Rectal smooth muscle tissue (tissue), 1 donor: Measurements from ENCODE around the gene CHCHD10.

ENCODE experiments used
- H3K27ac ChIP-seq: one replicate; pipeline ENCODE4 v1.7.0; 2013; ENCODE audit warnings: low read depth, low read length, inconsistent platforms
- H3K27me3 ChIP-seq: one replicate; pipeline ENCODE4 v1.7.0; 2013; ENCODE audit warnings: low read length; ENCODE audit not compliant: control insufficient read depth, insufficient read depth
- H3K36me3 ChIP-seq: one replicate; pipeline ENCODE4 v1.7.0; 2013; ENCODE audit warnings: low read length; ENCODE audit not compliant: control insufficient read depth, insufficient read depth
- H3K4me1 ChIP-seq: one replicate; pipeline ENCODE4 v1.7.0; 2013; ENCODE audit warnings: low read length; ENCODE audit not compliant: control insufficient read depth, insufficient read depth
- H3K4me3 ChIP-seq: one replicate; pipeline ENCODE4 v1.7.0; 2013; ENCODE audit warnings: low read length
- H3K9ac ChIP-seq: one replicate; pipeline ENCODE4 v1.7.0; 2013; ENCODE audit warnings: low read length

The CHCHD10 gene

DNA sequence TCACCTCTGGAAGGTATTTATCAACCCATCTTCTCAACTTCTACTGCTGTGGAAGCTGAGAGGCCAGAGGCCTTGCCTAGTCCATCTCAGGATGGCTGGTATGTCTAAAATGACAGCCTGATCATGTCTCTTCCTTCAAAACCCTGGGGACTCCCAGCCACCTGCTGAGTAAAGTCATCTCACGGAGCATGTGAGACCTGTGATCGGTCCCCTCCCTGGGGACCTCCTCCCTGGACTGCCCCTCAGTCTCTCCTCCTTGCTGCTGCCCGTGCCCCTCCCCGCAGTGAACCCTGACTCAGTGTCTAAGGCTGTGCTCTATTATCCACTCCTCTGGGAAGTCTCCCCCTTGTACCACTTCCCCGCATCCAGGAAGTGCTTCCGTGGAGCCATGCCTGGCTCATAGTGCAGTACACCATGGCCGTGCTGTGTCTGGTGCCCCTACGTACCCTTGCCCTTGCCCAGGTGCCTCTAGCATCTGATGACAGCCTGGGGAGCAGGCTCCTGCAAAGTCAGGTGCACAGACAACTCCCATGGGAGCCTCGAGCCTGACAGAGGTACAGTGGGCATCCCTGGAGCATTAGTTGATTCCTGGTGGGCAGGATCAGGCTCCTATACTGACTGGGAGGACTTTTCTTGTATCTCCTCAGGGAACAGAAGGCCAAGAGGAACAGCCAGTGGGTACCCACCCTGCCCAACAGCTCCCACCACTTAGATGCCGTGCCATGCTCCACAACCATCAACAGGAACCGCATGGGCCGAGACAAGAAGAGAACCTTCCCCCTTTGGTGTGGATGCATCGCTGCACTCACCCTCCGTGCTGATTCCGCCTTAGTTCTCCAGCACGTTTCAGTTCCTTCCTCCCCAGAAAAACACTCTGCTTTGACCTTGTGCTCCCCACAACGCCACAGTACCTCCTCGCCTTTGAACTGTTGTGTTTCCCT, 32.8 kb upstream of the CHCHD10 start:
- H3K9ac ChIP-seq = no peak overlapping the region
- H3K4me3 ChIP-seq = no peak overlapping the region
- H3K36me3 ChIP-seq = peaks cover 41% of the 10 kb centered on the region
- H3K27ac ChIP-seq = no peak overlapping the region
- no peaks in the 10 kb centered on the region for H3K4me1 ChIP-seq
- no peaks in the 10 kb centered on the region for H3K27me3 ChIP-seq

DNA sequence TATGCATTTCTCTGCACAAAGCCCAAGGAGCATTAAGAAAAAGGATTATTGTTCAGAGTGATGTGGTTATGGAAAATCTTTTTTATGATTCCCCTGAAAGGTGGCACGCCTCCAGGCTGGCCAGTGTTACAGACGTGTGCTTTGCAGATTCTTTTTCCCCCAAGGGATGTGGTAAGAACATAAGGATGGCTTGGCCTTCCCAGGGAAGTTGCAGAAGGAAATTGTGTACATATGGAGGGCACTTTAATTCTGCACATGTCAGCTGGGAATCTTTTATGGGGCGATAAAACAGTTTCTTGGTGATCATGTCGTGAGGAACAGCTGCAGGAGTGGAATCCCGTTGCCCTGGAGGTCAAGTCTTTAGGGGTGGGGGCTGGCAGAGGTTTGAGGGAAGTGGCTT, 28.7 kb upstream of the CHCHD10 start:
- Histone ChIP-seq H3K27ac (no peak overlapping the region), H3K9ac (no peak overlapping the region), H3K27me3 (no peaks in the 10 kb centered on the region), H3K4me3 (no peak overlapping the region), H3K4me1 (peaks cover 3% of the 10 kb centered on the region), H3K36me3 (peaks cover 30% of the 10 kb centered on the region)

DNA sequence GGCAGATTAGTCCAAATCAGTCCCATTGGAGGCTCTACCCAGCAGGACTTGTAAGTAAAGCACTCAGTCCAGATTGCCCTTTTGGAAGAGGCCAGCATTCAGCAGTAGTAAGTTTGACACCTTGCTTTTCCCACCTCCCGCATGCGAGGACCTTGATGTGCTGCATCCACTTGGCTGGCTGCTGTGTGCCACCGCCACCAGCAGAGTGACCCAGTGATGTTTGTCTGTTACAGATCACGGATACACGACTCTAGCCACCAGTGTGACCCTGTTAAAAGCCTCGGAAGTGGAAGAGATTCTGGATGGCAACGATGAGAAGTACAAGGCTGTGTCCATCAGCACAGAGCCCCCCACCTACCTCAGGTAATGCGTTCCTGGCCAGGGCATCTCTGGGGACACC, 25.6 kb upstream of the CHCHD10 start:
- Histone ChIP-seq H3K4me1 (peaks cover 10% of the 10 kb centered on the region), H3K9ac (no peak overlapping the region), H3K4me3 (no peak overlapping the region), H3K27me3 (no peaks in the 10 kb centered on the region), H3K27ac (no peak overlapping the region), H3K36me3 (peaks cover 18% of the 10 kb centered on the region)

DNA sequence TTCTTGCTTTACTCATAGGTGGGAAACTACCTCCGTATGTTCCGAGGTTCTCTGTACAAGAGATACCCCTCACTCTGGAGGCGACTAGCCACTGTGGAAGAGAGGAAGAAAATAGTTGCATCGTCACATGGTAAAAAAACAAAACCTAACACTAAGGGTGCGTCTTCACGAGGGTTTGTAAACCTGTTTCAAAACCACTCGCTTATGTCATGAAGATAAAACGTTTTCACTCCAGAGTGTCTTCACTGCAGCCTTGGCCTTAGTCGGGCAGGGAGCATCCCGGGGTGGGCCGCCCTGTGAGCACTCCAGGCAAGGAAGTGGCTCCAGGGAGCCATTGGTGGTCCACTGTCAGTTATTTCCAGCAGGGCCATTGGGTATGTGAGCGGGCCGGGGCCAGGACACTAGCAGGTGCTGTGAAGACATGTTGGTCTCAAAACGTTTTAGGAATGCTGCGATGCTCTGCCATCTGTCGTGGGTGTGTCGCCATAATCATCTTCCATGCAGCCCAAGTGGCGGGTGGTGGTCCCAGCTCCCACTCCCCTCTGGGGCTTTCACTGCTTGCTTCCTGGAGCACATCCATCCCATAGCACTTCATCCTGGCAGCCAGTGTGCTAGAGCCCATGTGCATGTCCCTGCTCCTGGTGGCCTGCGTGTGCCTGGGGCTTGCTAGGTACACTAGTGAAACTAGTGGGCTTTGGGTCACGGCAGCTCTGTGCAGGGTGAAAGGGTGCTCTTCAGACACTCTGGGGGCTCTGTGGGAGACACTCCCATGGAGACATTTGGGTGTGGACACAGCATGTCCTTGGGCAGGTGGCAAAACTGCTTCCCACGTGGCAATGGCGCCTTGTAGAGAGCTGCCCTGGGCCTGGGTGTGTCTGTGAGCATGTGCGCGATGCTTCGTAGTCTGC, 24.2 kb upstream of the CHCHD10 start:
- Histone ChIP-seq H3K27ac (peak overlapping the region; percentile 11), H3K4me1 (peaks cover 16% of the 10 kb centered on the region), H3K36me3 (peaks cover 18% of the 10 kb centered on the region), H3K9ac (no peak overlapping the region), H3K27me3 (no peaks in the 10 kb centered on the region), H3K4me3 (no peak overlapping the region)

DNA sequence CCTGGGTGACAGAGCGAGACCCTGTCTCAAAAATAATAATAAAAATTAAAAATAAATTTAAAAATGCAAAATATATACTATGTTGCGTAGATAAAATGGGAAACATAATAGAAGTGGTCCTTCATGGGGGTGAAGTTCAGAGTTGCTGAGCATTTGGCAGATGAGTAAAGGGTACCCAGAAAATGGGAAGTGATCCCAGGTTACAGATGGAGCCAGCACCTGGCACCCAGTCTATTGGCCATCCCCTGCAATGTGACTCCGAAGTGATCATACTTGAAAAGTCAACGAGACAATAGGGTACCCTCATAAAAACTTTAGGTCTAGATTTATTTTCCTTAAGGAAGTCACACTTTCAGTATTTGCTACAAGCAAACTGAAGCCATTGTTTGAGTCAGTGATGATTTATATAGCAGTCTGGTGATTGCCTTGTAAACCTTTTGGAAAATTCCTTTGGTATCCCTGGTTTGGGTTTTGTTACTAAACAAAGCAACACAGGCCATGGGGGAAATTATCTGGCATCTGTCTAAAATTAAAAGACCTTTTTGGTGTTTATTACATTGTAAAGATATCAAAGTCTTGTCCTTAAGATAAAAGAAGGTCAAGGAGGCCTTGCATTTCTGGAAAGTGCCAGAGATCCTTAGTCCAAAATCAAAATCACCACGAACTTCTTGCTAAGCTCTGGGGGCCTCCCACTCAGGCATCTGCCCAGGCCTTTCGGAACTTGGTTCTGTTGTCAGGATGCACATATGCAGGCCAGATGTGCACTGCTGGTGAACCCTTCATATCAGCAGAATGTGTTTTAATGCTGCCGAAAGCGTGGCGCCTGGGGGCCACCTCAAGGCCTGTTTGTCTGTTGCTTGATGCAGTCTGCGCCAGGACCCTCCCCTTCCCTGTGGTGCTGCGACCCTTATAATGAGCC, 23.3 kb upstream of the CHCHD10 start:
- Histone ChIP-seq H3K36me3 (peaks cover 18% of the 10 kb centered on the region), H3K27ac (peak overlapping the region; percentile 11)

DNA sequence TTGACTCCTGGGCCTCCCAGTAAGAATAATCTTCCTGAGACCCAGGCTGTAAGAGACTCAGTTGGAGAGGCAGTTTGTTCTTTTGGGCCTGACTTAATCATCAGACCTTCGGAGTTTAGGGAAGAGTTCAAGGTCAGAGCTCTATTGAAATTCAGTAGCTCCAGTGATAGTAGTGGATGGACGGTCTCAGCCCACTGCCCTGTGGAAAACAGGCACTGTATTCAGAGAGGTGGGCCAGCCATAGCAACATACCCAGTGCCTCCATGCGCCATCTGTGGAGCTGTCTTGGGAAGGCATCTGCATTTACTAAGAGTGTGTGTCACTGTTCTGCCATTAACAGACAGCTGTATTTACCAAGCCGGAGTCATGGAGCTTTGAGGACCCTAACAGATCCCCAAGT, 21.9 kb upstream of the CHCHD10 start:
- Histone ChIP-seq H3K4me1 (peaks cover 26% of the 10 kb centered on the region), H3K27ac (no peak overlapping the region), H3K9ac (no peak overlapping the region), H3K27me3 (no peaks in the 10 kb centered on the region), H3K4me3 (no peak overlapping the region), H3K36me3 (peaks cover 18% of the 10 kb centered on the region)

More for the DNA sequence above, 23.3 kb upstream of the CHCHD10 start:
- Histone ChIP-seq H3K4me1 (peaks cover 21% of the 10 kb centered on the region), H3K4me3 (no peak overlapping the region), H3K9ac (no peak overlapping the region), H3K27me3 (no peaks in the 10 kb centered on the region)

DNA sequence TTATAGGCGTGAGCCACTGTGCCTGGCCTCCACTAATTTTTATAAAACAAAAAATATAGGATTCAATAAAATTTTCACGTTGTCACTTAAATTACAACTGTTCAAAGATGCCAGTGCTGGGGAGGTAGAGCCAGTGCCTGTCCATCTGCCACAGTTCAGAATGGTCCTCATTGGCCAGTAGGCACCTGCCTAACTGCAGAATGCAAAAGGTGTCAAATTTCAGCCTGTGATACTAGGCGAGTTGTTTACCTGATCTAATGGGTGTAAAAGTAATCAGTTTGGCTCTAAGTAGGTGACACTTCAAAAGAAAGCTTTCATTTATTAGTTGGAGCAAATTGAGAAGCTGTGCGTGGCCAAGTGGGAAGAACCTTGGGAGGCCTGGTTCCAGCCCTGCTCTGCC, 21.3 kb upstream of the CHCHD10 start:
- H3K4me1 ChIP-seq = peaks cover 26% of the 10 kb centered on the region
- no peak overlapping the region for H3K27ac ChIP-seq
- H3K4me3 ChIP-seq = no peak overlapping the region
- no peaks in the 10 kb centered on the region for H3K27me3 ChIP-seq
- no peak overlapping the region for H3K9ac ChIP-seq
- peaks cover 16% of the 10 kb centered on the region for H3K36me3 ChIP-seq

DNA sequence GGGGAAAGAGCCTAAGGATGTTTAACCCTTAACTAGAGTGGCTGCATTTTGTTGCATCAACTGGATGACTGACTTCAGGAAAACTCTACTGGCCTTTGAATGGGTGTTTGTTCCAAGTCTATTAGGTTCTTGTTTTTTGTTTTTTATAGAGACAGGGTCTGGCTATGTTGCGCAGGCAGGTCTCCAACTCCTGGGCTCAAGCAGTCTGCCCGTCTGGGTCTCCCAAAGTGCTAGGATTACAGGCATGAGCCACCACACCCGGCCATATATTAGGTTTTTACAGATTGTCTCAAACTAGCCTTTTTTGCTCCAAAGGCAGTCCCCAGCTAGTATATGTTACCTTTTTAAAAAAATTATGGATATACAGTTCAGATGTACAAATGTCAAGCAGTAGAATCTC, 20.1 kb upstream of the CHCHD10 start:
- Histone ChIP-seq H3K4me3 (peak overlapping the region; percentile 69), H3K4me1 (peaks cover 26% of the 10 kb centered on the region), H3K36me3 (peaks cover 8% of the 10 kb centered on the region), H3K27me3 (no peaks in the 10 kb centered on the region), H3K27ac (peak overlapping the region; percentile 41), H3K9ac (no peak overlapping the region)

DNA sequence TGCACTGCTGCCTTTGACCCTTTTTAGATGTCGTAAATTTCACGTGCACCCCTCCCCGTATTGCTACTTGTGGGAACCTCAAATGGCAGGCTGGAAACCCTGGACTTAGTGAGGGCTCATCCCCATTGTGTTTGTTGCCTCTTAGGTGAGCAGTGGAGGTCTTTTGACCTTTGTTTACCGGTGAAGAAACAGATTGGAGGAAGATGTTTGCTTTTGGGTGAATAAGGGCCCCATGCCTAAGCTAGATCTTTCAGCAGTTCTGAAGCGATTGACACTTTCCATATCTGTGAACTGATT, 19.8 kb upstream of the CHCHD10 start:
- Histone ChIP-seq H3K36me3 (peaks cover 5% of the 10 kb centered on the region), H3K27ac (peak overlapping the region; percentile 41), H3K27me3 (no peaks in the 10 kb centered on the region), H3K4me3 (peak overlapping the region; percentile 69), H3K9ac (no peak overlapping the region), H3K4me1 (peaks cover 26% of the 10 kb centered on the region)

DNA sequence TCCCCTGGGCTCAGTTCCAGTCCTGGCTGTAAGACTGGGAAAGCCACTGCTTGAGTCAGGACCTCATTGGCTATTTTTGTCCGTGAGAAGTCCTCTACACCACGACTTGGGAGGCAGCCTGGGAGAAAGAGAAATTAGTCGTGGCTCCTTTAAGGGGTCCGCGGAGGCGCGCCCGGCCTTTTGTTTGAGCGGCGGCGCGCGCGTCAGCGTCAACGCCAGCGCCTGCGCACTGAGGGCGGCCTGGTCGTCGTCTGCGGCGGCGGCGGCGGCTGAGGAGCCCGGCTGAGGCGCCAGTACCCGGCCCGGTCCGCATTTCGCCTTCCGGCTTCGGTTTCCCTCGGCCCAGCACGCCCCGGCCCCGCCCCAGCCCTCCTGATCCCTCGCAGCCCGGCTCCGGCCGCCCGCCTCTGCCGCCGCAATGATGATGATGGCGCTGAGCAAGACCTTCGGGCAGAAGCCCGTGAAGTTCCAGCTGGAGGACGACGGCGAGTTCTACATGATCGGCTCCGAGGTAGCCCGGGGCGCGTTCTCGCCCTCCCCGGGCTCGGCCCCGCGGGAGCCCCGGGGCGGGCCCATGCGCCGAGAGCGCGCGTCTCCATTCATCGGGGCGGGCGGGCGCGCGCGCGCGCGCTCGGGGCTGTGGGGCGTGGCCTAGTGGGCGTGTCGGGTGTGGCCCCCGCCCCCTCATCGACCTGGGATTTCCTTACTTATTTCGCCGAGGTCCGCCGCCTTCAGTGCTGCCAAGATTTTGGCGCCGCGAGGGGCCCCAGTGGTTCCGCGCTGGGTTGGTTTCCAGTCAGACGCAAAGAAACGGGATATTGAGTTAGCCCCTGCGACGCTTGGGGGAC, 19.2 kb upstream of the CHCHD10 start, which contains the start of gene SMARCB1:
SMARCB1 (plus strand) TSS at position 215 of the 848 bp plus-strand sequence; CDS start at position 419, 204 bp downstream.
- peaks cover 26% of the 10 kb centered on the region for H3K4me1 ChIP-seq

DNA sequence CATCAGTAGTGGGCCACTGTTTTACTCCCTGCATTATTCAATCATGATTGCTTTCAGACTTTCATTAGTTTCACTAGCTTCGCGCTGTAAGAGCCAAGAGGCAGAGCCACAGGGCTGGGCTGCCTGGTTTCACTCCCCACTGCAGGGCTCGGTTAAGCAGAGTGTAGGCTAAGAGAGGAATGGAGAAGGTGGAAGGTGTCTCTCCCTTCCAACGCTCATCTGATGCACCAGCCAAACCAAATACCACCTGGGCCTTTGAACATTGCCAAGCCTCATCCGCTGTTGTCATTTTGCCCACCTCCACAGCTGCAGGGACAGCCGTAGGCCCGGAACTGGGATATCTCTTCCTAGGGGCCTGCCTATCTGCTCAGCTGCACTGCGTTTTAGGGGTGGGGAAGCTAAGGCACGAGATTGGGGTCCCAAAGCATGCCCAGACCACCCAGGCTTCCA, 18.5 kb upstream of the CHCHD10 start:
- peaks cover 21% of the 10 kb centered on the region for H3K4me1 ChIP-seq
- peak overlapping the region; percentile 97 for H3K27ac ChIP-seq
- H3K27me3 ChIP-seq = no peaks in the 10 kb centered on the region
- H3K36me3 ChIP-seq = no peaks in the 10 kb centered on the region
- H3K4me3 ChIP-seq = peak overlapping the region; percentile 61
- peak overlapping the region; percentile 34 for H3K9ac ChIP-seq

More for the DNA sequence above, 19.2 kb upstream of the CHCHD10 start, which contains the start of gene SMARCB1:
- peak within 1 kb of the TSS; percentile 63 for H3K9ac ChIP-seq
- H3K27me3 ChIP-seq = no peaks in the 10 kb centered on the region
- peak within 1 kb of the TSS; percentile 69 for H3K4me3 ChIP-seq
- peak within 1 kb of the TSS; percentile 97 for H3K27ac ChIP-seq
- no peaks in the 10 kb centered on the region for H3K36me3 ChIP-seq
